ENCODE results near the gene PARP9.

PARP9 gene

DNA sequence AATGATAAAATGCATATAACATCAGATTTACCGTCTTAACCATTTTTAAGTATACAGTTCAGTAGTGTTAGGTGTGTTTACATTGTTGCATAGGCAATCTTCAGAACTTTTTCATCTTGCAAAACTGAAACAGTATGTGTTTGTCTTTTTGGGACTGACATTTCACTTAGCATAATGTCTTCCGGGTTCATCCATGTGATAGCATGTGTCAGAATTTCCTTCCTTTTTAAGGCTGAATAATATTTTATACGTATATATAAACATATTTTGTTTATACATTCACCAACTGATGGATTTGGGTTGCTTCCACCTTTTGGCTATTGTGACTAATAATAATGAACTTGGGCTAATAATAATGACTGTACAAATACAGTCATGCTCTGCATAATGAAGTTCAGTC is 16.4 kb upstream of the PARP9 start:
- H3K27ac ChIP-seq (replicated peaks): no peak overlapping the region
- no peak for DNase-seq (ENCODE audit: low read depth in 1 of 2, low spot score in 1 of 2)
- H3K27me3 ChIP-seq (ENCODE audit: insufficient read depth, poor library complexity, severe bottlenecking): no peaks in the 10 kb centered on the region
- TF ChIP-seq POLR2AphosphoS5 (IDR thresholded peaks at IDR 0.05; ENCODE audit: low read depth): no peak
- TF ChIP-seq, protein P1, sequence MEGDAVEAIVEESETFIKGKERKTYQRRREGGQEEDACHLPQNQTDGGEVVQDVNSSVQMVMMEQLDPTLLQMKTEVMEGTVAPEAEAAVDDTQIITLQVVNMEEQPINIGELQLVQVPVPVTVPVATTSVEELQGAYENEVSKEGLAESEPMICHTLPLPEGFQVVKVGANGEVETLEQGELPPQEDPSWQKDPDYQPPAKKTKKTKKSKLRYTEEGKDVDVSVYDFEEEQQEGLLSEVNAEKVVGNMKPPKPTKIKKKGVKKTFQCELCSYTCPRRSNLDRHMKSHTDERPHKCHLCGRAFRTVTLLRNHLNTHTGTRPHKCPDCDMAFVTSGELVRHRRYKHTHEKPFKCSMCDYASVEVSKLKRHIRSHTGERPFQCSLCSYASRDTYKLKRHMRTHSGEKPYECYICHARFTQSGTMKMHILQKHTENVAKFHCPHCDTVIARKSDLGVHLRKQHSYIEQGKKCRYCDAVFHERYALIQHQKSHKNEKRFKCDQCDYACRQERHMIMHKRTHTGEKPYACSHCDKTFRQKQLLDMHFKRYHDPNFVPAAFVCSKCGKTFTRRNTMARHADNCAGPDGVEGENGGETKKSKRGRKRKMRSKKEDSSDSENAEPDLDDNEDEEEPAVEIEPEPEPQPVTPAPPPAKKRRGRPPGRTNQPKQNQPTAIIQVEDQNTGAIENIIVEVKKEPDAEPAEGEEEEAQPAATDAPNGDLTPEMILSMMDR (IDR thresholded peaks at IDR 0.05; ENCODE audit: insufficient read depth, low read length): no peak
- TF ChIP-seq SPI1 (IDR thresholded peaks at IDR 0.05; ENCODE audit: borderline replicate concordance, low read depth): no peak
- TF ChIP-seq GABPA (IDR thresholded peaks at IDR 0.05; ENCODE audit: low read depth): no peak
- TF ChIP-seq, protein P2, sequence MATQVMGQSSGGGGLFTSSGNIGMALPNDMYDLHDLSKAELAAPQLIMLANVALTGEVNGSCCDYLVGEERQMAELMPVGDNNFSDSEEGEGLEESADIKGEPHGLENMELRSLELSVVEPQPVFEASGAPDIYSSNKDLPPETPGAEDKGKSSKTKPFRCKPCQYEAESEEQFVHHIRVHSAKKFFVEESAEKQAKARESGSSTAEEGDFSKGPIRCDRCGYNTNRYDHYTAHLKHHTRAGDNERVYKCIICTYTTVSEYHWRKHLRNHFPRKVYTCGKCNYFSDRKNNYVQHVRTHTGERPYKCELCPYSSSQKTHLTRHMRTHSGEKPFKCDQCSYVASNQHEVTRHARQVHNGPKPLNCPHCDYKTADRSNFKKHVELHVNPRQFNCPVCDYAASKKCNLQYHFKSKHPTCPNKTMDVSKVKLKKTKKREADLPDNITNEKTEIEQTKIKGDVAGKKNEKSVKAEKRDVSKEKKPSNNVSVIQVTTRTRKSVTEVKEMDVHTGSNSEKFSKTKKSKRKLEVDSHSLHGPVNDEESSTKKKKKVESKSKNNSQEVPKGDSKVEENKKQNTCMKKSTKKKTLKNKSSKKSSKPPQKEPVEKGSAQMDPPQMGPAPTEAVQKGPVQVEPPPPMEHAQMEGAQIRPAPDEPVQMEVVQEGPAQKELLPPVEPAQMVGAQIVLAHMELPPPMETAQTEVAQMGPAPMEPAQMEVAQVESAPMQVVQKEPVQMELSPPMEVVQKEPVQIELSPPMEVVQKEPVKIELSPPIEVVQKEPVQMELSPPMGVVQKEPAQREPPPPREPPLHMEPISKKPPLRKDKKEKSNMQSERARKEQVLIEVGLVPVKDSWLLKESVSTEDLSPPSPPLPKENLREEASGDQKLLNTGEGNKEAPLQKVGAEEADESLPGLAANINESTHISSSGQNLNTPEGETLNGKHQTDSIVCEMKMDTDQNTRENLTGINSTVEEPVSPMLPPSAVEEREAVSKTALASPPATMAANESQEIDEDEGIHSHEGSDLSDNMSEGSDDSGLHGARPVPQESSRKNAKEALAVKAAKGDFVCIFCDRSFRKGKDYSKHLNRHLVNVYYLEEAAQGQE (IDR thresholded peaks at IDR 0.05; ENCODE audit: insufficient replicate concordance, low read depth): no peak
- no peak overlapping the region for H3K4me3 ChIP-seq (replicated peaks; ENCODE audit: insufficient read depth, low read length)

DNA sequence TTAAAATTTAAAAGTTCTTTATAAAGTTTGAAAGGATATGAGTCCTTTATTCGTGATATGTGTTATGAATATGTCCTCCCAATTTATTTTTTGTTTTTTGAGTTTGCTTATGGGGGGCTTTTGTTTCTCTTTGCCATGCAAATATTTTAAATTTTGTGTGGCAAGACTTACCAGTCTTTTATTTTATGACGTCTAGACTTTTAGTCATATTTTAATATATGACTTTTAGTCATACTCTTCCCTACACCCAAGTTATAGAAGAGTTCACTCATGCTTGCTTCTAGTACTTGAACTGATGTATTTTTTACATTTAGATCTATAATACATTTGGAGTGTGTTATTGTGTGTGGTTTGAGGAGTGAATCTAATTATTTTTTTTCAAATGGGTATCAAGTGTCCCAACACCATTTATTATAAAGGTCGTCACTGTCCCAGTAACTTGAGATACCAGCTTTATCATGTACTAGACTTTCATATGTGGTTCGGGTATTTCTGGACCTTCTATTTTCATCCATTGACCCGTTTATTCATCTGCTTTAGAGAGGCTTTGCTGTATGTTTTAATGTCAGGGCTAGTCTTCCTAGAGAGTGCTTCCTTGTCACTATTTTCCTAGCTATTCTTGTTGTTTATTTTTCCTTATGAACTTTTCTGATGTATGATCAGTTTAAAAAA is 14.1 kb upstream of the PARP9 start:
- no peak for DNase-seq (ENCODE audit: low read depth in 1 of 2, low spot score in 1 of 2)
- H3K27me3 ChIP-seq (ENCODE audit: insufficient read depth, poor library complexity, severe bottlenecking): no peaks in the 10 kb centered on the region
- no peak overlapping the region for H3K4me3 ChIP-seq (replicated peaks; ENCODE audit: insufficient read depth, low read length)
- H3K27ac ChIP-seq (replicated peaks): no peak overlapping the region
- TF ChIP-seq SPI1 (IDR thresholded peaks at IDR 0.05; ENCODE audit: borderline replicate concordance, low read depth) (no peak), POLR2AphosphoS5 (IDR thresholded peaks at IDR 0.05; ENCODE audit: low read depth) (no peak), GABPA (IDR thresholded peaks at IDR 0.05; ENCODE audit: low read depth) (no peak)
- TF ChIP-seq, protein P1 (IDR thresholded peaks at IDR 0.05; ENCODE audit: insufficient read depth, low read length): no peak
- TF ChIP-seq, protein P2 (IDR thresholded peaks at IDR 0.05; ENCODE audit: insufficient replicate concordance, low read depth): no peak

DNA sequence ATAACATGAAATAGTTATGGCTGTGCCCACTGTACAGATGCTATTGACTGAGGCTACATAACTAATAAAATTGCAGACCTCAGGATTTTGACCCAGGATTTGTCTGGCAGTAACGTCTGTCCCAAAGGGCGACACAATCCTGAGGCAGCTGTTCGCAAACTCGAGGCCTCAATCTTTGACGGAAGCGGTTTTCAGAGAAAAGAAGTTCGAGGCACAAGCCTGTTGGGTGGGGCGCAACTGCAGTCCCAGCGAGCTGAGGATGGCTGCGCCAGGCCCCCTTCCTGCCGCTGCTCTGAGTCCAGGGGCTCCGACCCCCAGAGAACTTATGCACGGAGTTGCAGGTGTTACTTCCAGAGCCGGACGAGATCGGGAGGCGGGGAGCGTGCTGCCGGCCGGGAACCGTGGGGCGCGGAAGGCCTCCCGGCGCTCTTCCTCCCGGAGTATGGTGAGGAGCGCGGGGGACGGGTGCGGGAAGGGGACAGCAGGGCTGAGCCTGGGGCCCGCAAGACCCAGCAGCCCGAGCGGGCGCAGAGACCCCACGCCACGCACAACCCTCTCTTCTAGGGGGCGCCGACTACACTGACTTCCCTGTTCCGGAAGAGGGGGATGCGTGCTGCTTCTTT is 13.4 kb upstream of the PARP9 start, which contains the start of gene PARP15:
TSS of gene PARP15 (plus strand) at position 242 of the 623 bp plus-strand sequence. CDS start at position 260, 18 bp downstream.
- TF ChIP-seq, protein P2 (IDR thresholded peaks at IDR 0.05; ENCODE audit: insufficient replicate concordance, low read depth): no peak
- TF ChIP-seq GABPA (IDR thresholded peaks at IDR 0.05; ENCODE audit: low read depth) (no peak), POLR2AphosphoS5 (IDR thresholded peaks at IDR 0.05; ENCODE audit: low read depth) (no peak)
- TF ChIP-seq, protein P1 (IDR thresholded peaks at IDR 0.05; ENCODE audit: insufficient read depth, low read length): no peak
- DNase-seq (ENCODE audit: low read depth in 1 of 2, low spot score in 1 of 2): no peak
- Histone ChIP-seq H3K27me3 (ENCODE audit: insufficient read depth, poor library complexity, severe bottlenecking) (no peaks in the 10 kb centered on the region), H3K27ac (replicated peaks) (no peak within 1 kb of the TSS), H3K4me3 (replicated peaks; ENCODE audit: insufficient read depth, low read length) (peak within 1 kb of the TSS; percentile 37)
